Spleen (tissue), 11 donors: ENCODE results near the gene SREK1. TPM values are rescaled to one million over a fixed set of nuclear protein-coding genes. Genes with fewer than 3 reads are reported as not detected.

ENCODE experiments used
- DNase-seq: peaks from one replicate; pipeline ENCODE4 v3.0.0-alpha.2; 2020
- H3K27ac ChIP-seq, 8 donors: fragments of 200-600 bp; sonication (generic) in 7 of 8; 1 replicate in 4 of 8; 2 replicates in 4 of 8; pipeline versions ENCODE4 v1.5.0 to v1.8.0; 2016 to 2021; ENCODE audit warnings: inconsistent platforms in 4 of 8, mild to moderate bottlenecking in 4 of 8, moderate library complexity in 1 of 8
- H3K27me3 ChIP-seq, 7 donors: fragments of 200-600 bp; sonication (generic) in 6 of 7; replicated peaks in 1 of 7; 1 replicate in 4 of 7; 2 replicates in 3 of 7; pipeline versions ENCODE4 v1.5.0 to v1.8.0; 2016 to 2021; ENCODE audit warnings: inconsistent platforms in 3 of 7, mild to moderate bottlenecking in 1 of 7
- H3K36me3 ChIP-seq, 6 donors: fragments of 200-600 bp; sonication (generic) in 5 of 6; 1 replicate in 4 of 6; 2 replicates in 2 of 6; pipeline versions ENCODE4 v1.5.0 to v1.8.0; 2016 to 2021; ENCODE audit warnings: inconsistent platforms in 2 of 6
- H3K4me1 ChIP-seq, 6 donors: fragments of 200-600 bp; sonication (generic) in 5 of 6; 1 replicate in 3 of 6; 2 replicates in 3 of 6; pipeline versions ENCODE4 v1.5.0 to v1.8.0; 2016 to 2021; ENCODE audit warnings: inconsistent platforms in 3 of 6
- H3K4me3 ChIP-seq, 8 donors: fragments of 200-600 bp; sonication (generic) in 7 of 8; 1 replicate in 4 of 8; 2 replicates in 4 of 8; pipeline versions ENCODE4 v1.5.0 to v1.8.0; 2016 to 2021; ENCODE audit warnings: inconsistent platforms in 4 of 8, mild to moderate bottlenecking in 4 of 8, moderate library complexity in 2 of 8
- H3K9me3 ChIP-seq, 8 donors: fragments of 200-600 bp; sonication (generic) in 7 of 8; 1 replicate in 4 of 8; 2 replicates in 4 of 8; pipeline versions ENCODE4 v1.5.0 to v1.8.0; 2016 to 2021; ENCODE audit warnings: inconsistent platforms in 4 of 8
- CTCF ChIP-seq, 11 experiments: fragments of 200-600 bp in 7 of 11; fragments of 450-650 bp in 4 of 11; sonication (generic) in 4 of 11; IDR thresholded peaks in 8 of 11; conservative IDR thresholded peaks in 3 of 11; 1 replicate in 7 of 11; 2 replicates in 4 of 11; pipeline versions ENCODE4 v1.4.0 to v1.8.0; 2016 to 2021; ENCODE audit warnings: antibody characterized with exemption in 11 of 11, inconsistent platforms in 4 of 11, mild to moderate bottlenecking in 1 of 11
- POLR2A ChIP-seq, 3 donors: fragments of 450-650 bp; IDR thresholded peaks; one replicate each; pipeline ENCODE4 v1.5.1; 2017; ENCODE audit warnings: antibody characterized with exemption in 3 of 3, mild to moderate bottlenecking in 1 of 3
- POLR2AphosphoS5 ChIP-seq, 3 donors: sonication (generic); formaldehyde crosslinking; IDR thresholded peaks; one replicate each; pipeline ENCODE4 v1.5.1; 2017; ENCODE audit warnings: antibody characterized with exemption in 3 of 3
- WGBS, 5 donors: extraction: QIAGEN DNeasy Blood & Tissue Kit in 3 of 5; methylation state at CpG; one replicate each; pipeline versions ENCODE4 v1.1.5 to v1.1.7; 2013 to 2018; 5-methylcytosine and 5-hydroxymethylcytosine counted together
- intact Hi-C: fragments of 100-400 bp; cut with DNase I; formaldehyde crosslinking; loops from one replicate; pipeline ENCODE4 v1.15.0; 2023; ENCODE audit warnings: low total_unique reads
- polyA plus RNA-seq, 3 donors: library from polyadenylated mRNA; stranded (reverse); fragments of 200-250 nt; gene quantifications; one replicate each; pipeline ENCODE4 v1.2.1, GENCODE V29; 2013
- total RNA-seq, 7 donors: library from RNA; depleted of rRNA in 3 of 7; stranded (reverse); fragments of >200 nt in 3 of 7; fragmentation: NEBNext Ultra II Directional in 4 of 7; extraction: Animal tissue kit (Norgen Biotek cat#: 25700) in 4 of 7; gene quantifications; one replicate each; pipeline versions ENCODE4 v1.1.0 to v1.2.1, GENCODE V29; 2016 to 2021
- donor health status: healthy with polysubstance abuse.
- donor health status: DM: no; HTN: no; CAD: no; lungs with moderate emphysema.
- donor health status: DM: no; HTN: no; CAD: no.
- donor health status: Bipolar disorder and iron deficiency.
- donor health status: healthy.
- donor health status: DM: no; HTN: no; CAD: no.
- donor health status: DM: yes; HTN: yes; CAD: no.

Gene SREK1
- total and polyA plus RNA-seq, 10 donors = 19.2 to 170 (median 86.2) TPM

- intact Hi-C loops = loop anchor here (10.0 kb wide), 1 partner anchor 218 kb away; the partner anchor contains the start of gene ERBIN
- Histone ChIP-seq H3K27me3 (no peaks in the 10 kb centered on the region), H3K27ac (no peak overlapping the region), H3K4me1 (peaks cover 22 to 36% (median 32%) of the 10 kb centered on the region in 6 donors), H3K36me3 (no peaks in the 10 kb centered on the region), H3K9me3 (no peaks in the 10 kb centered on the region), H3K4me3 (no peak overlapping the region)
- TF ChIP-seq POLR2A (IDR thresholded peaks at IDR 0.05) (no peak), CTCF (IDR thresholded peaks at IDR 0.05 in 8 of 11, conservative IDR thresholded peaks at IDR 0.05 in 3 of 11) (no peak), POLR2AphosphoS5 (IDR thresholded peaks at IDR 0.05) (no peak)
- 40 to 62% (median 51%) methylated on average over 2 of the region's 2 CpGs for WGBS, 5 donors
- DNase-seq = no peak
Observed at GRCh38 chr5:66142417-66142816, 1.7 kb upstream of the SREK1 start.

GRCh38 chr5:66143473-66144073 lies 527 bp upstream of the SREK1 start:
- peaks cover 27 to 47% (median 43%) of the 10 kb centered on the region in 6 donors for H3K4me1 ChIP-seq
- peak overlapping the region; percentile 57 to 89 (median 77) for H3K4me3 ChIP-seq
- no peaks in the 10 kb centered on the region for H3K9me3 ChIP-seq
- intact Hi-C loops = loop anchor here (10.0 kb wide), 1 partner anchor 219 kb away; the partner anchor contains the start of gene ERBIN
- WGBS, 5 donors = 25 to 26% (median 26%) methylated on average over 16 of the region's 16 CpGs
- H3K36me3 ChIP-seq = no peaks in the 10 kb centered on the region
- H3K27ac ChIP-seq = peak overlapping the region; percentile 99 to 100 (median 100)
- TF ChIP-seq CTCF (IDR thresholded peaks at IDR 0.05 in 8 of 11, conservative IDR thresholded peaks at IDR 0.05 in 3 of 11) (no peak), POLR2AphosphoS5 (IDR thresholded peaks at IDR 0.05) (no peak), POLR2A (IDR thresholded peaks at IDR 0.05) (no peak)
- DNase-seq = no peak
- no peaks in the 10 kb centered on the region for H3K27me3 ChIP-seq

- Histone ChIP-seq H3K36me3 (no peaks in the 10 kb centered on the region), H3K4me1 (peaks cover 27 to 61% (median 50%) of the 10 kb centered on the region in 6 donors), H3K9me3 (no peaks in the 10 kb centered on the region), H3K27me3 (no peaks in the 10 kb centered on the region), H3K27ac (peak overlapping the region; percentile 99 to 100 (median 100)), H3K4me3 (peak overlapping the region; percentile 57 to 89 (median 77))
- TF ChIP-seq POLR2A (IDR thresholded peaks at IDR 0.05) (peak in 1 of 3 donors; percentile 21), POLR2AphosphoS5 (IDR thresholded peaks at IDR 0.05) (no peak)
- intact Hi-C loops = loop anchor here (10.0 kb wide), 1 partner anchor 220 kb away; the partner anchor contains the start of gene ERBIN
- no peak for DNase-seq
- 0 to 1% (median 0%) methylated on average over 22 of the region's 22 CpGs for WGBS, 5 donors
Observed at GRCh38 chr5:66144834-66145390, 812 bp downstream of the SREK1 start.

- WGBS, 5 donors = 47 to 63% (median 58%) methylated on average over 8 of the region's 8 CpGs
- Histone ChIP-seq H3K4me3 (peak overlapping the region; percentile 57 to 89 (median 77)), H3K27me3 (no peaks in the 10 kb centered on the region), H3K36me3 (no peaks in the 10 kb centered on the region), H3K27ac (peak overlapping the region; percentile 99 to 100 (median 100)), H3K4me1 (peaks cover 27 to 69% (median 55%) of the 10 kb centered on the region in 6 donors), H3K9me3 (no peaks in the 10 kb centered on the region)
- intact Hi-C loops = loop anchor here (10.0 kb wide), 1 partner anchor 221 kb away; the partner anchor contains the start of gene ERBIN
- no peak for DNase-seq
- TF ChIP-seq CTCF (IDR thresholded peaks at IDR 0.05 in 8 of 11, conservative IDR thresholded peaks at IDR 0.05 in 3 of 11) = no peak
- TF ChIP-seq POLR2AphosphoS5 (IDR thresholded peaks at IDR 0.05) = no peak
- no peak for TF ChIP-seq POLR2A (IDR thresholded peaks at IDR 0.05)
Observed at GRCh38 chr5:66145737-66146136, 1.6 kb downstream of the SREK1 start.
